GM12874 (cell line): Measurements from ENCODE around the gene CDIP1.

Experiments used
- TF ChIP-seq, protein P1 (sequence below): IDR thresholded peaks from 2 replicates; pipeline ENCODE4 v1.5.1; 2011; ENCODE audit warnings: low read depth, mild to moderate bottlenecking, control low read depth, low read length, moderate library complexity; ENCODE audit not compliant: insufficient read depth

The CDIP1 gene

DNA sequence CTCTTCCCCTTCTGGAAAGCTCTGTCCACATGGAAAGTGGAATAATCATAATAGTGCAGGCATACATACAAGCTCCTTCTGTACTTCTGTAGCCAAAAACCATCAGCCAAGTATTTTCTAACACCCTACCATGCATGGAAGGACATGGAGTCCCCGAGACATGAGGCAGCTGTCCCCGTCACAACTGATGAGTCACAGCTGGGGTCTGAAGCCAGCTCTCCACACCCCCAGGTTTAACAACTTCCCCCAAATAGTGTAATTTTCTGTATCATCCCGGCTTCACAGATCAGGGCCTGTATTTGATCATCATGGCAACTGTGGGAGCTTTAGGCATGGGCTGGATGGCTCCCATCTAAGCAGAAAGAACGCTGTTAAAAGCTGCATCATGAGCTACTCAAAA is 34.1 kb upstream of the CDIP1 start:
- TF ChIP-seq, protein P1, sequence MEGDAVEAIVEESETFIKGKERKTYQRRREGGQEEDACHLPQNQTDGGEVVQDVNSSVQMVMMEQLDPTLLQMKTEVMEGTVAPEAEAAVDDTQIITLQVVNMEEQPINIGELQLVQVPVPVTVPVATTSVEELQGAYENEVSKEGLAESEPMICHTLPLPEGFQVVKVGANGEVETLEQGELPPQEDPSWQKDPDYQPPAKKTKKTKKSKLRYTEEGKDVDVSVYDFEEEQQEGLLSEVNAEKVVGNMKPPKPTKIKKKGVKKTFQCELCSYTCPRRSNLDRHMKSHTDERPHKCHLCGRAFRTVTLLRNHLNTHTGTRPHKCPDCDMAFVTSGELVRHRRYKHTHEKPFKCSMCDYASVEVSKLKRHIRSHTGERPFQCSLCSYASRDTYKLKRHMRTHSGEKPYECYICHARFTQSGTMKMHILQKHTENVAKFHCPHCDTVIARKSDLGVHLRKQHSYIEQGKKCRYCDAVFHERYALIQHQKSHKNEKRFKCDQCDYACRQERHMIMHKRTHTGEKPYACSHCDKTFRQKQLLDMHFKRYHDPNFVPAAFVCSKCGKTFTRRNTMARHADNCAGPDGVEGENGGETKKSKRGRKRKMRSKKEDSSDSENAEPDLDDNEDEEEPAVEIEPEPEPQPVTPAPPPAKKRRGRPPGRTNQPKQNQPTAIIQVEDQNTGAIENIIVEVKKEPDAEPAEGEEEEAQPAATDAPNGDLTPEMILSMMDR = no peak

DNA sequence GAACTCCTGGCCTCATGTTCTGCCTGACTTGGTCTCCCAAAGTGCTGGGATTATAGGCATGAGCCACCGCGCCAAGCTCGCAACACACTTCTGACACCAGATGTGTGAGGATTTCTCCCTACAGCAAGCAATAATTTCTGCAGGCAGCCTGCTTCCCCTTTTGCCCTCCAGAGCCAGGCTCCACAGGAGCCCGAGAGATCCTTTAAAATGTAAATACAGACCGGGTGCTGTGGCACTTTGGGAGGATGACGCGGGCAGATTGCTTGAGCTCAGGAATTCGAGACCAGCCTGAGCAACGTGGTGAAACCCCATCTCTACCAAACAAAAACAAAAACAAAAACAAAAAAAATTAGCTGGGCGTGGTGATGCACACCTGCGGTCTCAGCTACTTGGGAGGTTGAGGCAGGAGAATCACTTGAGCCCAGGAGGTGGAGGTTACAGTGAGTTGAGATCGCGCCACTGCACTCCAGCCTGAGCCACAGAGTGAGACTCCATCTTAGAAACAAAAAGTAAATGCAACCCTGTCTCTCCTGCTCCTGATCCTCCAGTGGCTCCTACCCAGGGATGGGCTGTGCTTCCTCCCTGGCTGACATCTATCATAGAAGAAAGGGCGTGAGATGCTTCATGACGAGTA is 32.2 kb upstream of the CDIP1 start:
- TF ChIP-seq, protein P1 = no peak

DNA sequence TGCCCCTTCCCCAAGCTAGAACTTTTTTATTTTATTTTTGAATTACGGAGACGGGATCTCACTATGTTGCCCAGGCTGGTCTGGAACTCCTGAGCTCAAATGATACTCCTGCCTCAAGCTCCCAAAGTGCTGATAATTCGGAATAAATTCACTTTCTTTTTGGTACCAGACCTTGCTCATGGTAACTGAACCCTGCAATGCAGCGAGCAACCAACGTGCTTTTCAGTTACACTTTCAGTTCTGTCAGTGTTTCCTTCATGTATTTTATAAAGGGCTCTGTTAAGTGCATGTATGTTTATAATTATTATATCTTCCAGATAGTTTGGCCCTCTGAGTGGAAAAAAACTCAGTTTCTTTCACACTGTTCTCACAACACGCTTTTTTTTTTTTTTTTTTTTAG is 31.5 kb upstream of the CDIP1 start:
- TF ChIP-seq, protein P1 = no peak

DNA sequence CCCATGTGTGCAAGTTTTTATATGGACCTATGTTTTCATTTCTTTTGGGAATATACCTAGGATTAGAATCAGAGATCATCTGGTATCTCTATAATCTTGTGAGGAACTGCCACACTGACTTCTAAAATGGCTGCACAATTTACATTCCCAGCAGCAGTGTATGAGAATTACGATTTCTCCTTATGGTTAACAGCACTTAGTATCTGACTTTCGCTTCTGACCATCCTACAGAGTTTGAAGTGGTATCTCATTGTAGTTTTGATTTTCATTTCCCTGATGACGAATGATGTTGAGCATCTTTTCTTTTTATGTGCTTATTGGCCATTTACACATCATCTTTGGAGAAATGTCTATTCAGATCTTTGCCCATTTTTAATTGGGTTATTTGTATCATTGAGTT is 27.6 kb upstream of the CDIP1 start:
- TF ChIP-seq, protein P1 = no peak

DNA sequence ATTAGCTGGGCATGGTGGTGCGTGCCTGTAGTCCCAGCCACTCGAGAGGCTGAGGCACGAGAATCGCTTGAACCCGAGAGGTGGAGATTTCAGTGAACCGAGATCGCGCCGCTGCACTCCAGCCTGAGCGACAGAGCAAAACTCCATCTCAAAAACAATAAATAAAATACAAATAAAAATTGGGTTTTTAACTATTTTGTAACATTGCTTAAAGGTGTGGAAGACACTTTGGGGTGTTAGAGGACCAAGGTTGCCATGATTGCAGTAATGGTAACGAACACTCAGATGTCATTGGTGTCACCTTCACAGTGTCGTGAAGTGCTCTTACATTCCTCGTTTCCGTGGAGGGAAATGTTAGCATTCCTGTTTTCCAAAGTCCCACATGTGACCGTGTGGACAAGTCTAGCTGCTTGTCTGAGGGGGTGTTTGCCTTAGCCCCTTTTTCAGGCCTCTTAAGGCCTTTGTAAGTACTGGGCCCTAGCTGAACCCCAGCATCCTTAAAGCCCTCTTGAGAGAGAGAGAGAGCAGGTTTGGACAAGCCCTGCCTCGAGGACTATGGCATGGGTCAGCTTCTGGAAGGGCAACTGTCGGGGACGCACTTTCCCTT is 26.2 kb upstream of the CDIP1 start:
- TF ChIP-seq, protein P1 = no peak

DNA sequence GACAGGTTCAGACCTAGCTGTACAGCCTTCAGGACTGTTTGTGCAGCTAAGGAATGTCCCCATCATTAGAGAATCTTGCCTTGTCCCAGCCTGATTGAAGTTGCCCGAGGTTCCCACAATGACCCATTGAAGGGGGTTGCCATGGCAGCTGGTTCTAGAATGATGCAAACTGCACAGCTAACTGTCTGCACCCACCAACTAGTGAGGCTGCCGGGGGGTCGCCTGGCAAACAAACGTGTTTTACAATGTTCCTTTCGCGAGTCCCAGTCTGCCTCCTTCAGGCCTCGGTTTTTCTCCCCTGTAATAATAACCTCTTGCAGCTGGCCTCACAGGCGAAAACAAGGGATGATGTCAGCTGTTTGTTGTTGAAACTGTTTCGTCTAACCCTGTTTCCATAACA is 23.0 kb upstream of the CDIP1 start:
- TF ChIP-seq, protein P1 = no peak

DNA sequence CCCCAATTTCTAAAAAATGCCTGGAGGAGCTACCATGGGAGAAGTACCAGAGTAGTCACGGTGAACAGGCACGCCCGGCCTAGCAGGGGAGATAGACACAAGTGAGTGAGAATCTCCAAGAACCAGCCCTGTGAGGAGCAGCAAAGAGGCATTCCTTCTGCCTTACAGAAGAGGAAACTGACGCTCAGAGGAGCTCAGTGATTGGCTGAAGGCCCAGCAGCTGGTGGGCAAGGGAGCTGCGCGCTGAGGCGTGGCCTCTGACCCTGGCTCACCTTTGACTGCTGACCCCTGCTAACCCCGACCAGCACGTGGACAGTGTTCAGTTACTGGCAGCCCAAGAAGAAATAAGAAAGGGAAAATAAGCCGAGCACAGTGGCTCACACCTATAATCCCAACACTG is 19.4 kb upstream of the CDIP1 start:
- TF ChIP-seq, protein P1 = no peak
